Bronchial epithelial cell (primary cell): ENCODE results near the gene BPI. TPM values are rescaled to one million over a fixed set of nuclear protein-coding genes. Genes with fewer than 3 reads are reported as not detected.
"Not testable (repeated sequence)": the region's sequence is repeated elsewhere in the genome, so short reads cannot be mapped to it uniquely, and the experiment has no call there.

Experiments
- DNase-seq: peaks from one replicate; pipeline ENCODE4 v3.0.0-alpha.2; 2010; ENCODE audit warnings: low read depth
- FAIRE-seq: peaks from 2 replicates; lab custom pipeline; 2011; peaks lifted over from hg19 to GRCh38; lab: Jason Lieb, UNC
- H3K27me3 ChIP-seq: 2 replicates; pipeline ENCODE4 v1.5.1; 2011; ENCODE audit warnings: low read length; ENCODE audit not compliant: control insufficient read depth, insufficient read depth
- H3K36me3 ChIP-seq: 2 replicates; pipeline ENCODE4 v1.5.1; 2011; ENCODE audit warnings: low read length; ENCODE audit not compliant: control insufficient read depth, insufficient read depth
- H3K4me3 ChIP-seq: 2 replicates; pipeline ENCODE4 v1.5.1; 2011; ENCODE audit warnings: mild to moderate bottlenecking, low read depth, low read length, control low read depth
- CTCF ChIP-seq: IDR thresholded peaks from 2 replicates; pipeline ENCODE4 v1.5.1; 2011; ENCODE audit warnings: mild to moderate bottlenecking, moderate library complexity, low read length, control low read depth, inconsistent platforms; ENCODE audit not compliant: insufficient read depth, severe bottlenecking
- total RNA-seq: library from RNA; depleted of rRNA; stranded (reverse); fragments of >200 nt; gene quantifications from 2 replicates; pipeline ENCODE4 v1.2.1, GENCODE V29; 2014

Gene BPI
- not detected in 2 replicates for total RNA-seq

GRCh38 chr20:38303908-38304379 lies at the start of gene BPI:
Gene BPI, plus strand, starts transcription at chr20:38304156. Its CDS starts 68 bp downstream, at chr20:38304224.
- no peak within 1 kb of the TSS for H3K4me3 ChIP-seq
- no peak for FAIRE-seq

DNA sequence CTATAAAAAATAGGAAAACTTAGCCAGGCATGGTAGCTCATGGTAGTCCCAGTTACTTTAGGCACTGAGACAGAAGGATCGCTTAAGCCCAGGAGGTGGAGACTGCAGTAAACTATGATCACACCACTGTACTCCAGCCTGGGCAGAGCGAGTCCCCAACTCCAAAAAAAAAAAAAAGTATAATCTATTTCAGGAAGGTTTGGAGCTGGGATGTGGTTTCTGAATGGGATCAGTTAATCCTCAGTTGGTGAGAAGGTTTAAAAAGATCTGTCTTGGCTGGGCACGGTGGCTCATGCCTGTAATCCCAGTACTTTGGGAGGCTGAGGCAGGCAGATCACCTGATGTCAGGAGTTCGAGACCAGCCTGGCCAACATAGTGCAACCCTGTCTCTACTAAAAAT lies 49.3 kb upstream of the BPI start:
- not testable (repeated sequence) for DNase-seq, H3K4me3 ChIP-seq, H3K36me3 ChIP-seq, FAIRE-seq, H3K27me3 ChIP-seq

More at GRCh38 chr20:38303908-38304379, at the start of gene BPI:
- no peaks in the 10 kb centered on the region for H3K36me3 ChIP-seq
- no peak for TF ChIP-seq CTCF
- H3K27me3 ChIP-seq = peaks cover 3% of the 10 kb centered on the region
- DNase-seq = no peak

DNA sequence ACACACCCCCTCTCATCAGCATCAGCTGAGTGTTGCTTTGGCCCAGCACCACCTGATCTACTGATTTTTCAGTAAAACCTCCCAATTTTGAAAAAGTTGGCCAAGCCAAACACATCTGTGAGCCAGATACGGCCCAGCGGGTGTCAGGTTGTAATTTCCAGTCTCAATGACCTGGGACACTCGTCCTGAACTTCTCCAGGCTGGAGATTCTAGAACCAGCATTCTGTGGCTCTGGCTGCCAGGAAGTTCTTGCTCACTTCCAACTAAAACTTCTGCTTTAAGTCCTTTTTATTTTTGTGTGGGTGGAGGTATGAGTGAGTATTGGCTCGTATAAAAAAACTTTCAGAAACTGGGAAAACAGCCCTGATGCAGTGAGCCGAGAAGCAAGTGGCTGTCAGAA lies 48.6 kb upstream of the BPI start:
- no peak for TF ChIP-seq CTCF

GRCh38 chr20:38256021-38256420 lies 47.9 kb upstream of the BPI start:
- DNase-seq (no peak), FAIRE-seq (no peak)
- Histone ChIP-seq H3K27me3 (peaks cover 9% of the 10 kb centered on the region), H3K36me3 (no peaks in the 10 kb centered on the region), H3K4me3 (no peak overlapping the region)
- no peak for TF ChIP-seq CTCF

More for the DNA sequence above, 48.6 kb upstream of the BPI start:
- DNase-seq = no peak
- Histone ChIP-seq H3K36me3 (no peaks in the 10 kb centered on the region), H3K4me3 (no peak overlapping the region), H3K27me3 (peaks cover 7% of the 10 kb centered on the region)
- FAIRE-seq = no peak

- H3K4me3 ChIP-seq = no peak overlapping the region
- H3K36me3 ChIP-seq = no peaks in the 10 kb centered on the region
- FAIRE-seq (no peak), DNase-seq (no peak)
- TF ChIP-seq CTCF = no peak
- peaks cover 12% of the 10 kb centered on the region for H3K27me3 ChIP-seq
Observed at GRCh38 chr20:38256966-38257365, 47.0 kb upstream of the BPI start.

DNA sequence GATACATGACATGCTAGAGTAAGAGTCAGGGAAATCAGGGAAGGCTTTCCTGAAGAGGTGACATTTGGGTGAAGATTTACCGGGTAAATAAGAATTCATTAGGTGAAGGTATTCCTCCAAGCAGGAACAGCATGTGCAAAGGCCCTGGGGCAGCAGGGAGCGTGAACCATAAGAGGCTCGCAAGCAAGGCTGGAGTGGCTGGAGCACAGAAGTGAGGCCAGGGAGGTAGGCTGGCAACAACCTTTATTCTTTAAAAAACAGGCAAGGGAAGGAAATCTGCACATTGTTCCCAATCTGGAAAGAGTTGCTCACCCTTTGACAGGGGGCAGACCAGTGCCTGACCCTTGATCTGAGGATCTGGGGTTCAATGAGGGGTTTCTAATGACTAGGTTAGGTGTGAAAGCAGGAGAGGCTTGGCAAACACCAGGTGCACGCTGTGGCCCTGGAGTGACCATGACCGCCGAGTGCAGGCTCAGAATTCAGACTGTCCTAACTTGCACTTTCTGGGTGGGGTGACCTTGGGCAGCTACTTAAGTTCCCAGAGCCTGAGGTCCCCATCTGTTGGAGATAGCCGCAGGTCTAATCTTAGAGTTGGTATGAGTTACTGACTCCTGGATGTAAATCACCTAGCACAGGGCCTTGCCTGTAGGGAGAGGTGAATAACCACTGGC lies 45.3 kb upstream of the BPI start:
- Histone ChIP-seq H3K4me3 (no peak overlapping the region), H3K36me3 (no peaks in the 10 kb centered on the region), H3K27me3 (peaks cover 12% of the 10 kb centered on the region)
- no peak for DNase-seq
- no peak for TF ChIP-seq CTCF
- FAIRE-seq = no peak
